GM21576 (cell line): ENCODE data around the gene TRIM72.
"Not testable (repeated sequence)": the region's sequence is repeated elsewhere in the genome, so short reads cannot be mapped to it uniquely, and the experiment has no call there.

Source experiments
- ATAC-seq: cut with Tn5 transposase; IDR thresholded peaks from one replicate; pipeline ENCODE4 v1.9.1; 2021; ENCODE audit warnings: mild to moderate bottlenecking, moderate library complexity; ENCODE audit not compliant: unreplicated experiment

The TRIM72 gene

GRCh38 chr16:31213877-31214707, at the start of gene TRIM72:
Gene TRIM72 (plus strand): TSS chr16:31214119. CDS start chr16:31214739, 620 bp downstream.
- ATAC-seq: no peak

GRCh38 chr16:31167315-31167714, 46.6 kb upstream of the TRIM72 start:
- no peak for ATAC-seq

- ATAC-seq: no peak
Measured at GRCh38 chr16:31168848-31169247, 45.1 kb upstream of the TRIM72 start.

GRCh38 chr16:31170048-31170447, 43.9 kb upstream of the TRIM72 start:
- ATAC-seq: not testable (repeated sequence)

GRCh38 chr16:31177136-31177535, 36.8 kb upstream of the TRIM72 start:
- no peak for ATAC-seq

- peak; percentile 6 for ATAC-seq
Measured at GRCh38 chr16:31179219-31179746, 34.6 kb upstream of the TRIM72 start.

GRCh38 chr16:31179747-31180459, 34.0 kb upstream of the TRIM72 start, which contains the start of gene FUS:
Gene FUS (plus strand): TSS chr16:31180139. CDS start chr16:31180215, 76 bp downstream.
- peak; percentile 49 for ATAC-seq

GRCh38 chr16:31181102-31181830, 32.7 kb upstream of the TRIM72 start:
- no peak for ATAC-seq

- no peak for ATAC-seq
Measured at GRCh38 chr16:31182391-31182790, 31.5 kb upstream of the TRIM72 start.

- no peak for ATAC-seq
Measured at GRCh38 chr16:31183432-31184428, 30.2 kb upstream of the TRIM72 start.

GRCh38 chr16:31184888-31185287, 29.0 kb upstream of the TRIM72 start:
- ATAC-seq: no peak

- ATAC-seq: no peak
Measured at GRCh38 chr16:31185339-31185738, 28.6 kb upstream of the TRIM72 start.

GRCh38 chr16:31186176-31186575, 27.7 kb upstream of the TRIM72 start:
- ATAC-seq: no peak

GRCh38 chr16:31186930-31187807, 26.8 kb upstream of the TRIM72 start:
- no peak for ATAC-seq

GRCh38 chr16:31187808-31188189, 26.1 kb upstream of the TRIM72 start:
- ATAC-seq: no peak

GRCh38 chr16:31188450-31189411, 25.2 kb upstream of the TRIM72 start:
- no peak for ATAC-seq

GRCh38 chr16:31189412-31189778, 24.5 kb upstream of the TRIM72 start:
- no peak for ATAC-seq

- ATAC-seq: no peak
Measured at GRCh38 chr16:31190061-31190460, 23.9 kb upstream of the TRIM72 start.
